Panc1 (cell line): ENCODE results near the gene RRP1. TPM values are rescaled to one million over a fixed set of nuclear protein-coding genes. Genes with fewer than 3 reads are reported as not detected.

Experiments
- ATAC-seq: fragments of 200-7000 bp; cut with Tn5 transposase; 2 replicates; pipeline ENCODE4 v1.9.1; 2020; ENCODE audit warnings: mild to moderate bottlenecking, moderate library complexity
- BruUV-seq: library from RNA; stranded (reverse); fragments of 400-500 nt; replicated peaks from 2 replicates; lab custom pipeline; 2021; lab: Mats Ljungman, UMichigan
- CTCF ChIA-PET: fragments of 300-600 bp; sonication (Branson Sonifier 250); formaldehyde crosslinking; loops from one replicate; lab custom pipeline; 2022; ENCODE audit warnings: antibody characterized with exemption; lab: Charles Lee
- POLR2A ChIA-PET: fragments of 300-600 bp; sonication (Branson Sonifier 250); formaldehyde crosslinking; loops from one replicate; lab custom pipeline; 2022; ENCODE audit warnings: antibody characterized with exemption; lab: Charles Lee
- DNase-seq: peaks from one replicate; pipeline ENCODE4 v3.0.0-alpha.2; 2010; ENCODE audit warnings: low read depth, low spot score
- H3K27ac ChIP-seq: 2 replicates; pipeline ENCODE4 v1.5.1; 2011; ENCODE audit warnings: mild to moderate bottlenecking, low read length, inconsistent platforms
- H3K27me3 ChIP-seq: fragments of 200-500 bp; sonication (Bioruptor generic); 2 replicates; pipeline ENCODE4 v1.6.0; 2014; ENCODE audit warnings: low read length, inconsistent platforms; ENCODE audit not compliant: control insufficient read depth, insufficient read depth
- H3K36me3 ChIP-seq: fragments of 200-500 bp; sonication (Bioruptor generic); 2 replicates; pipeline ENCODE4 v1.5.1; 2014; ENCODE audit warnings: inconsistent platforms, mild to moderate bottlenecking, low read length, moderate library complexity; ENCODE audit not compliant: control insufficient read depth, insufficient read depth
- H3K4me1 ChIP-seq: 2 replicates; pipeline ENCODE4 v1.5.1; 2011; ENCODE audit warnings: inconsistent platforms, mild to moderate bottlenecking, low read length, moderate library complexity; ENCODE audit not compliant: control insufficient read depth, insufficient read depth
- H3K4me3 ChIP-seq, 2 experiments: 2 replicates each; pipeline ENCODE4 v1.5.1; 2011 to 2012; ENCODE audit warnings: low read depth in 2 of 2, low read length in 2 of 2, mild to moderate bottlenecking in 2 of 2, inconsistent platforms in 1 of 2, moderate library complexity in 1 of 2
- H3K9me3 ChIP-seq: fragments of 200-500 bp; sonication (Bioruptor generic); 2 replicates; pipeline ENCODE4 v1.5.1; 2014; ENCODE audit warnings: low read depth, mild to moderate bottlenecking, inconsistent platforms, low read length, moderate library complexity; ENCODE audit not compliant: control insufficient read depth, insufficient read depth
- POLR2AphosphoS5 ChIP-seq: IDR thresholded peaks from 2 replicates; pipeline ENCODE4 v1.6.1; 2012; ENCODE audit warnings: mild to moderate bottlenecking, low read depth, low read length, moderate library complexity
- SIN3A ChIP-seq: IDR thresholded peaks from 2 replicates; pipeline ENCODE4 v1.6.1; 2012; ENCODE audit warnings: low read depth, mild to moderate bottlenecking, low read length, moderate library complexity, borderline replicate concordance; ENCODE audit not compliant: insufficient read depth
- TCF7L2 ChIP-seq: IDR thresholded peaks from 2 replicates; pipeline ENCODE4 v1.6.1; 2011; ENCODE audit warnings: mild to moderate bottlenecking, low read depth, low read length, inconsistent platforms
- in situ Hi-C: cut with HindIII; loops from 2 replicates; pipeline ENCODE4 v1.10.0; 2016; ENCODE audit warnings: low sequenced_read_pairs, low pct_unique_long_range_greater_than_20kb
- intact Hi-C: fragments of 100-400 bp; cut with micrococcal nuclease; formaldehyde crosslinking; loops from one replicate; pipeline ENCODE4 v1.10.0; 2022; ENCODE audit not compliant: unreplicated experiment
- total RNA-seq: library from RNA; stranded (reverse); gene quantifications from one replicate; pipeline ENCODE4 v1.2.1, GENCODE V29; 2021; ENCODE audit not compliant: unreplicated experiment
- TF ChIP-seq, protein P1 (sequence below): fragments of 450-650 bp; IDR thresholded peaks from 2 replicates; pipeline ENCODE4 v1.5.1; 2017; ENCODE audit warnings: mild to moderate bottlenecking
- TF ChIP-seq, protein P2 (sequence below), 2 experiments: IDR thresholded peaks; 2 replicates each; pipeline ENCODE4 v1.6.1; 2011 to 2012; ENCODE audit warnings: low read depth in 2 of 2, control low read depth in 1 of 2, low read length in 1 of 2, mild to moderate bottlenecking in 1 of 2, moderate library complexity in 1 of 2; ENCODE audit not compliant: insufficient read depth in 1 of 2

Gene RRP1
- total RNA-seq, 1 experiment from 2014 or later = 41.8 TPM

DNA sequence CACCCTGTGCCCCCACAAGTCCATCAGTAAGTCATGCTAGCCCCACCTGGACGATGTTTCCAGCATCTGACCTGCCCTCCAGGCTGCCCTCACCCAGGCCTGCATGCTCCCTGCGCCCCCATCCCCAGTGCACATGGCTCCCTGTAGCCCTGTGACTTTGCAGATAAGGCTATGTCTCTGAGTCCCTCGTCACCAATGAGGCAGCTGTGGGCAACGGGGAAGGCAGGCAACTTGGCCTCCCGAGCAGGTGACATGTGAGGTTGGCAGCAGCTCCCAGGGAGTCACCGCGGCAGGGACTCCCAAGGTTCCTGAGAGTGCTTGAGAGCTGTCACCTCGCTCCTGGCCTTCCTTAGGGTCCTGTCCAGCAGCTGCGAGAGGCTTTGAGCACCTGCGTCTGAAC is 43.3 kb downstream of the RRP1 start:
- Histone ChIP-seq H3K36me3 (no peaks in the 10 kb centered on the region), H3K9me3 (no peaks in the 10 kb centered on the region), H3K27ac (no peak overlapping the region), H3K4me1 (no peaks in the 10 kb centered on the region; the same call in 1 of the 2 replicates), H3K27me3 (no peaks in the 10 kb centered on the region), H3K4me3 (no peak overlapping the region)
- DNase-seq = no peak
- in situ Hi-C loops (no loop called here), intact Hi-C loops (no loop called here)
- ATAC-seq = no peak
- no peak for TF ChIP-seq SIN3A
- CTCF ChIA-PET = interaction anchor here (0.5 kb wide), 1 partner anchor 1060 kb away, joined by 11 read pairs; no protein-coding TSS in a partner anchor
- POLR2A ChIA-PET = no interaction called here
- BruUV-seq = no TSS peak

DNA sequence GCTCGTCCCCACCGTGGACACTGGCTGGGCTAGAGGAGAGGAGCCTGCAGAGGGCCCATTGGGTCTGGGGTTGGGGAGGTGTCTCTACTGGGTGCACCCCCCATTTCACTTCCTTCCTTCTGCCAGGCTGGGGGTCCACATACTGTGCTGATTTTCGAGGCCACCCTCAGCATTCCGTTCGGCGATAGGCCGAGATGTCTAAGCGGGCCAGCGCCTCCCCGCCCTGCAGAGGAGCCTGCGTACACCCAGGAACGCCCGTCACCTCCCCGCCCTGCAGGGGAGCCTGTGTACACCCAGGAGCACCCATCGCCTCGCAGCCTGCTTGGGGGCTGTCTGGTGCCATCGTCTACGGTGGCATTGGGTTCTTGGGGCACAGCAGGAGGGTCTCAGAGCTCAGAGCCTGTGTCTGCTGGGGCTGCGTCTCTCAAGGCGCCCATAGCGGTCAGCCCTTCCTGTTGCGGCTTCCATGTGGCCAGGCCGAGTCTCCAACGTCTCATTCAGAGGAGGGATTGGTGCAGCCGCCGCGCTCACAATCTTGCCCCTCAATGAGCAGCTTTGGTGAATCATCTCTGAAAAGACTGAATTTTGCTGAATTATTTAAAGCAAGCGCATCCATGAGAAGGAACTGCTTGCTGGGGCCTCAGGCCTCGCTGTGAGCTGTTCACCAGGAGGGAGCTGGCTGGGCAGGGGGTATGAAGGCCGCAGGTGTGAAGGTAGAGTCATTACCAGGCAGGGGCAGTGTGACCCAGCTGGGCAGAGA is 44.9 kb downstream of the RRP1 start:
- ChIA-PET CTCF (no interaction called here), POLR2A (no interaction called here)
- no TSS peak for BruUV-seq
- DNase-seq (no peak), ATAC-seq (no peak)
- no peaks in the 10 kb centered on the region for H3K36me3 ChIP-seq
- H3K4me1 ChIP-seq = no peaks in the 10 kb centered on the region
- H3K27me3 ChIP-seq = no peaks in the 10 kb centered on the region
- TF ChIP-seq, protein P1, sequence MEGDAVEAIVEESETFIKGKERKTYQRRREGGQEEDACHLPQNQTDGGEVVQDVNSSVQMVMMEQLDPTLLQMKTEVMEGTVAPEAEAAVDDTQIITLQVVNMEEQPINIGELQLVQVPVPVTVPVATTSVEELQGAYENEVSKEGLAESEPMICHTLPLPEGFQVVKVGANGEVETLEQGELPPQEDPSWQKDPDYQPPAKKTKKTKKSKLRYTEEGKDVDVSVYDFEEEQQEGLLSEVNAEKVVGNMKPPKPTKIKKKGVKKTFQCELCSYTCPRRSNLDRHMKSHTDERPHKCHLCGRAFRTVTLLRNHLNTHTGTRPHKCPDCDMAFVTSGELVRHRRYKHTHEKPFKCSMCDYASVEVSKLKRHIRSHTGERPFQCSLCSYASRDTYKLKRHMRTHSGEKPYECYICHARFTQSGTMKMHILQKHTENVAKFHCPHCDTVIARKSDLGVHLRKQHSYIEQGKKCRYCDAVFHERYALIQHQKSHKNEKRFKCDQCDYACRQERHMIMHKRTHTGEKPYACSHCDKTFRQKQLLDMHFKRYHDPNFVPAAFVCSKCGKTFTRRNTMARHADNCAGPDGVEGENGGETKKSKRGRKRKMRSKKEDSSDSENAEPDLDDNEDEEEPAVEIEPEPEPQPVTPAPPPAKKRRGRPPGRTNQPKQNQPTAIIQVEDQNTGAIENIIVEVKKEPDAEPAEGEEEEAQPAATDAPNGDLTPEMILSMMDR = no peak
- TF ChIP-seq POLR2AphosphoS5 (no peak), TCF7L2 (no peak), SIN3A (no peak)
- TF ChIP-seq, protein P2, sequence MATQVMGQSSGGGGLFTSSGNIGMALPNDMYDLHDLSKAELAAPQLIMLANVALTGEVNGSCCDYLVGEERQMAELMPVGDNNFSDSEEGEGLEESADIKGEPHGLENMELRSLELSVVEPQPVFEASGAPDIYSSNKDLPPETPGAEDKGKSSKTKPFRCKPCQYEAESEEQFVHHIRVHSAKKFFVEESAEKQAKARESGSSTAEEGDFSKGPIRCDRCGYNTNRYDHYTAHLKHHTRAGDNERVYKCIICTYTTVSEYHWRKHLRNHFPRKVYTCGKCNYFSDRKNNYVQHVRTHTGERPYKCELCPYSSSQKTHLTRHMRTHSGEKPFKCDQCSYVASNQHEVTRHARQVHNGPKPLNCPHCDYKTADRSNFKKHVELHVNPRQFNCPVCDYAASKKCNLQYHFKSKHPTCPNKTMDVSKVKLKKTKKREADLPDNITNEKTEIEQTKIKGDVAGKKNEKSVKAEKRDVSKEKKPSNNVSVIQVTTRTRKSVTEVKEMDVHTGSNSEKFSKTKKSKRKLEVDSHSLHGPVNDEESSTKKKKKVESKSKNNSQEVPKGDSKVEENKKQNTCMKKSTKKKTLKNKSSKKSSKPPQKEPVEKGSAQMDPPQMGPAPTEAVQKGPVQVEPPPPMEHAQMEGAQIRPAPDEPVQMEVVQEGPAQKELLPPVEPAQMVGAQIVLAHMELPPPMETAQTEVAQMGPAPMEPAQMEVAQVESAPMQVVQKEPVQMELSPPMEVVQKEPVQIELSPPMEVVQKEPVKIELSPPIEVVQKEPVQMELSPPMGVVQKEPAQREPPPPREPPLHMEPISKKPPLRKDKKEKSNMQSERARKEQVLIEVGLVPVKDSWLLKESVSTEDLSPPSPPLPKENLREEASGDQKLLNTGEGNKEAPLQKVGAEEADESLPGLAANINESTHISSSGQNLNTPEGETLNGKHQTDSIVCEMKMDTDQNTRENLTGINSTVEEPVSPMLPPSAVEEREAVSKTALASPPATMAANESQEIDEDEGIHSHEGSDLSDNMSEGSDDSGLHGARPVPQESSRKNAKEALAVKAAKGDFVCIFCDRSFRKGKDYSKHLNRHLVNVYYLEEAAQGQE (IDR thresholded peaks at IDR 0.05; ENCODE audit: insufficient read depth in 1 of 2, low read depth in 2 of 2, low read length in 1 of 2) = no peak
- no peak overlapping the region for H3K4me3 ChIP-seq
- in situ Hi-C loops = no loop called here
- H3K27ac ChIP-seq = no peak overlapping the region
- intact Hi-C loops = no loop called here
- H3K9me3 ChIP-seq = no peaks in the 10 kb centered on the region

DNA sequence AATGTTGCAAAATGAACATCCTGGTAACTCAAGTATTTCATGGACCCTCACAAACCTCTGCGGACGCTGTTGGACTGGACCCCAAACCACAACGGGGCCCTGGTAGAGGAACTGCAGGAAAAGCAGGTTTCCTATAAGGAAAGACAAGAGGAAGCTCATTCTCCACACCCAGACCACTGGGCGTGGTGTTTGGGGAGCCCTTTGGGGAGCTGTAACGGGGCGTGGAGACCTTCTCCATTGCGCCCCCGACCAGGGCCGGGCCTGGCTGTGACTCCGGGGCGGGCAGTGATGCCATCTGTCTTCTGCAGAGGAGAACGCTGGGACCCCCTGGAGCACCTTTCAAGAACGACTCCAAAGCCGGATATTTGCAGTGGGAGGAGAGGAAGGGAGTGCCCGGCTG is 45.7 kb downstream of the RRP1 start:
- in situ Hi-C loops = no loop called here
- ChIA-PET CTCF (interaction anchor here (0.5 kb wide), 1 partner anchor 32 kb away, joined by 5 read pairs; no protein-coding TSS in a partner anchor), POLR2A (no interaction called here)
- Histone ChIP-seq H3K4me3 (no peak overlapping the region), H3K9me3 (no peaks in the 10 kb centered on the region), H3K27ac (no peak overlapping the region), H3K36me3 (no peaks in the 10 kb centered on the region), H3K4me1 (no peaks in the 10 kb centered on the region), H3K27me3 (no peaks in the 10 kb centered on the region)
- BruUV-seq = no TSS peak
- intact Hi-C loops = no loop called here
- TF ChIP-seq TCF7L2 = no peak
- TF ChIP-seq, protein P1 = no peak
- TF ChIP-seq, protein P2 (IDR thresholded peaks at IDR 0.05; ENCODE audit: insufficient read depth in 1 of 2, low read depth in 2 of 2, low read length in 1 of 2) = no peak
- ATAC-seq (no peak), DNase-seq (no peak)
